MM.1S (cell line): ENCODE data around the gene KDM4B.

Experiments
- EZH2 ChIP-seq: fragments of 300-600 bp; sonication (generic); optimal IDR thresholded peaks from 2 replicates; pipeline ENCODE3; 2017; ENCODE audit warnings: low read depth, mild to moderate bottlenecking, antibody characterized with exemption, low read length, mixed read lengths
- TF ChIP-seq, protein P1 (sequence below): fragments of 300-600 bp; sonication (generic); IDR thresholded peaks from 2 replicates; pipeline ENCODE4 v1.5.1; 2016; ENCODE audit warnings: antibody characterized with exemption, low read length, mixed read lengths

DNA sequence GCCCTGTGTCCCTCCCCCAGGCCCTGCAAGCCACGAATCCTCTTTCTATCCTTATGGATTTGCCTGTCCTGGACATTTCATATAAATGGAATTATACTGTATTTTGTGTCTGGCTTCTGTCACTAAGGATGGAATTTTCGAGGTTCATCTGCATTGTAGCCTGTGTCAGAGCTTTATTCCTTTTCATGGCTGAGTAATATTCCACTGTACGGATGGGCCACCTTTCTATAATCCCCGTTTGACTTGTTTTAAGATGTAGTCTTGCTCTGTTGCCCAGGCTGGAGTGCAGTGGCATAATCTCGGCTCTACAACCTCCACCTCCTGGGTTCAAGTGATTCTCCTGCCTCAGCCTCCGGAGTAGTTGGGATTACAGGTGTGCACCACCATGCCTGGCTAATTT, 3.9 kb upstream of the KDM4B start:
- TF ChIP-seq, protein P1, sequence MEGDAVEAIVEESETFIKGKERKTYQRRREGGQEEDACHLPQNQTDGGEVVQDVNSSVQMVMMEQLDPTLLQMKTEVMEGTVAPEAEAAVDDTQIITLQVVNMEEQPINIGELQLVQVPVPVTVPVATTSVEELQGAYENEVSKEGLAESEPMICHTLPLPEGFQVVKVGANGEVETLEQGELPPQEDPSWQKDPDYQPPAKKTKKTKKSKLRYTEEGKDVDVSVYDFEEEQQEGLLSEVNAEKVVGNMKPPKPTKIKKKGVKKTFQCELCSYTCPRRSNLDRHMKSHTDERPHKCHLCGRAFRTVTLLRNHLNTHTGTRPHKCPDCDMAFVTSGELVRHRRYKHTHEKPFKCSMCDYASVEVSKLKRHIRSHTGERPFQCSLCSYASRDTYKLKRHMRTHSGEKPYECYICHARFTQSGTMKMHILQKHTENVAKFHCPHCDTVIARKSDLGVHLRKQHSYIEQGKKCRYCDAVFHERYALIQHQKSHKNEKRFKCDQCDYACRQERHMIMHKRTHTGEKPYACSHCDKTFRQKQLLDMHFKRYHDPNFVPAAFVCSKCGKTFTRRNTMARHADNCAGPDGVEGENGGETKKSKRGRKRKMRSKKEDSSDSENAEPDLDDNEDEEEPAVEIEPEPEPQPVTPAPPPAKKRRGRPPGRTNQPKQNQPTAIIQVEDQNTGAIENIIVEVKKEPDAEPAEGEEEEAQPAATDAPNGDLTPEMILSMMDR: no peak
- TF ChIP-seq EZH2: no peak
